BJ (cell line): ENCODE measurements around the gene PTPRR. TPM values are rescaled to one million over a fixed set of nuclear protein-coding genes. Genes with fewer than 3 reads are reported as not detected.

ENCODE experiments used
- CTCF ChIA-PET: fragments of 350-600 bp; formaldehyde crosslinking; extraction: SDS; loops from one replicate; lab custom pipeline; 2021; ENCODE audit warnings: antibody characterized with exemption, inconsistent platforms; lab: Yijun Ruan, JAX
- POLR2A ChIA-PET: fragments of 300-600 bp; sonication (Branson Sonifier 250); formaldehyde crosslinking; extraction: SDS; loops from one replicate; lab custom pipeline; 2021; ENCODE audit warnings: antibody characterized with exemption; lab: Charles Lee
- DNase-seq: peaks from one replicate; pipeline ENCODE4 v3.0.0-alpha.2; 2011; ENCODE audit warnings: low read depth
- H3K27me3 ChIP-seq: 2 replicates; pipeline ENCODE4 v1.6.0; 2011; ENCODE audit warnings: low read length; ENCODE audit not compliant: control insufficient read depth, insufficient read depth
- H3K36me3 ChIP-seq: 2 replicates; pipeline ENCODE4 v1.5.1; 2011; ENCODE audit warnings: low read length; ENCODE audit not compliant: control insufficient read depth, insufficient read depth
- H3K4me3 ChIP-seq: 2 replicates; pipeline ENCODE4 v1.5.1; 2011; ENCODE audit warnings: low read depth, mild to moderate bottlenecking, control low read depth, low read length
- CTCF ChIP-seq: IDR thresholded peaks from 2 replicates; pipeline ENCODE4 v1.5.1; 2011; ENCODE audit warnings: low read depth, mild to moderate bottlenecking, control low read depth, inconsistent platforms, low read length, moderate library complexity; ENCODE audit not compliant: insufficient read depth
- polyA plus RNA-seq: library from polyadenylated mRNA; depleted of rRNA; stranded (reverse); fragments of >200 nt; gene quantifications from 2 replicates; pipeline ENCODE4 v1.2.3, GENCODE V29; 2011

The PTPRR gene
- polyA plus RNA-seq, 1 experiment: 0.40 TPM

GRCh38 chr12:70721656-70722357, 198.7 kb downstream of the PTPRR start:
- no peaks in the 10 kb centered on the region for H3K36me3 ChIP-seq
- no peak overlapping the region for H3K4me3 ChIP-seq
- POLR2A ChIA-PET: no interaction called here
- TF ChIP-seq CTCF: no peak
- CTCF ChIA-PET: interaction anchor here (0.9 to 7.7 kb wide), 8 partner anchors 9 to 844 kb away, joined by 3 to 117 read pairs (median 6); no protein-coding TSS in a partner anchor
- H3K27me3 ChIP-seq: no peaks in the 10 kb centered on the region
- DNase-seq: no peak

- Histone ChIP-seq H3K4me3 (no peak overlapping the region), H3K36me3 (no peaks in the 10 kb centered on the region), H3K27me3 (no peaks in the 10 kb centered on the region)
- ChIA-PET POLR2A (no interaction called here), CTCF (interaction anchor here (0.6 to 7.7 kb wide), 19 partner anchors 9 to 1134 kb away, joined by 3 to 117 read pairs (median 4); no protein-coding TSS in a partner anchor)
- no peak for TF ChIP-seq CTCF
- DNase-seq: no peak
Observed at GRCh38 chr12:70721216-70721615, 199.3 kb downstream of the PTPRR start.

GRCh38 chr12:70719672-70720420, 200.7 kb downstream of the PTPRR start:
- Histone ChIP-seq H3K4me3 (peak overlapping the region; percentile 24), H3K27me3 (no peaks in the 10 kb centered on the region), H3K36me3 (no peaks in the 10 kb centered on the region)
- CTCF ChIA-PET: interaction anchor here (0.6 to 7.7 kb wide), 35 partner anchors 8 to 940 kb away, joined by 3 to 117 read pairs (median 4); no protein-coding TSS in a partner anchor
- DNase-seq: no peak
- peak; percentile 96 for TF ChIP-seq CTCF
- POLR2A ChIA-PET: no interaction called here

- CTCF ChIA-PET: interaction anchor here (0.6 to 7.7 kb wide), 33 partner anchors 9 to 940 kb away, joined by 3 to 117 read pairs (median 4); no protein-coding TSS in a partner anchor
- H3K36me3 ChIP-seq: no peaks in the 10 kb centered on the region
- no peaks in the 10 kb centered on the region for H3K27me3 ChIP-seq
- no peak for DNase-seq
- no peak overlapping the region for H3K4me3 ChIP-seq
- POLR2A ChIA-PET: no interaction called here
- TF ChIP-seq CTCF: no peak
Observed at GRCh38 chr12:70719071-70719470, 201.5 kb downstream of the PTPRR start.

- no peak for DNase-seq
- Histone ChIP-seq H3K27me3 (no peaks in the 10 kb centered on the region), H3K4me3 (no peak overlapping the region), H3K36me3 (no peaks in the 10 kb centered on the region)
- TF ChIP-seq CTCF: no peak
- ChIA-PET POLR2A (no interaction called here), CTCF (no interaction called here)
Observed at GRCh38 chr12:70711831-70712230, 208.7 kb downstream of the PTPRR start.
